WTC11 (cell line): ENCODE data around the gene NUDT16. TPM values are rescaled to one million over a fixed set of nuclear protein-coding genes. Genes with fewer than 3 reads are reported as not detected.

Experiments used
- ATAC-seq: fragments of 200-7000 bp; cut with Tn5 transposase; 2 replicates; pipeline ENCODE4 v1.10.0; 2021; ENCODE audit warnings: mild to moderate bottlenecking, moderate library complexity
- CTCF ChIA-PET: fragments of 300-600 bp; sonication (Branson Sonifier 250); formaldehyde crosslinking; loops from one replicate; lab custom pipeline; 2021; ENCODE audit warnings: antibody characterized with exemption; lab: Charles Lee
- POLR2A ChIA-PET: fragments of 350-600 bp; sonication (Branson Sonifier 250); formaldehyde crosslinking; loops from one replicate; lab custom pipeline; 2021; ENCODE audit warnings: antibody characterized with exemption; lab: Charles Lee
- DNase-seq: peaks from one replicate; pipeline ENCODE4 v3.0.0; 2021; ENCODE audit warnings: low spot score
- H3K27ac Mint-ChIP-seq: 2 replicates; pipeline ENCODE4 v1.8.0; 2021; ENCODE audit warnings: mixed read lengths
- H3K27me3 Mint-ChIP-seq: 2 replicates; pipeline ENCODE4 v1.8.0; 2021; ENCODE audit warnings: low read depth, mild to moderate bottlenecking, moderate library complexity, mixed read lengths
- H3K36me3 Mint-ChIP-seq: 2 replicates; pipeline ENCODE4 v1.8.0; 2021; ENCODE audit warnings: mixed read lengths
- H3K4me1 Mint-ChIP-seq: 2 replicates; pipeline ENCODE4 v1.8.0; 2022; ENCODE audit warnings: mixed read lengths
- H3K4me3 Mint-ChIP-seq: 2 replicates; pipeline ENCODE4 v1.8.0; 2021; ENCODE audit warnings: mild to moderate bottlenecking, moderate library complexity, mixed read lengths
- H3K9me3 Mint-ChIP-seq: 2 replicates; pipeline ENCODE4 v1.8.0; 2021; ENCODE audit warnings: mixed read lengths
- AFF4 ChIP-seq: sonication (generic); formaldehyde crosslinking; IDR thresholded peaks from 2 replicates; pipeline ENCODE4 v1.8.1; 2023; ENCODE audit warnings: mild to moderate bottlenecking, missing genetic modification reagents, borderline replicate concordance
- ATF2 ChIP-seq: sonication (generic); formaldehyde crosslinking; IDR thresholded peaks from 2 replicates; pipeline ENCODE4 v1.8.1; 2022; ENCODE audit warnings: low read depth, missing genetic modification reagents, borderline replicate concordance
- ELF4 ChIP-seq: sonication (generic); formaldehyde crosslinking; IDR thresholded peaks from 2 replicates; pipeline ENCODE4 v1.8.1; 2022; ENCODE audit warnings: low read depth, mild to moderate bottlenecking, moderate library complexity, missing genetic modification reagents
- ESRRA ChIP-seq: sonication (generic); formaldehyde crosslinking; IDR thresholded peaks from 2 replicates; pipeline ENCODE4 v1.8.1; 2022; ENCODE audit warnings: mild to moderate bottlenecking, missing genetic modification reagents, borderline replicate concordance
- JAZF1 ChIP-seq: fragments of 250-450 bp; sonication (Bioruptor Pico); IDR thresholded peaks from 2 replicates; pipeline ENCODE4 v1.9.0; 2021; ENCODE audit warnings: moderate library complexity, mild to moderate bottlenecking, inconsistent platforms
- JUN ChIP-seq: sonication (generic); formaldehyde crosslinking; IDR thresholded peaks from 2 replicates; pipeline ENCODE4 v1.8.0; 2023; ENCODE audit warnings: mild to moderate bottlenecking, missing genetic modification reagents
- KAT7 ChIP-seq: sonication (generic); formaldehyde crosslinking; IDR thresholded peaks from 2 replicates; pipeline ENCODE4 v1.8.1; 2023; ENCODE audit warnings: missing genetic modification reagents, mild to moderate bottlenecking, borderline replicate concordance
- NFATC4 ChIP-seq: fragments of 250-450 bp; sonication (Bioruptor Pico); IDR thresholded peaks from 2 replicates; pipeline ENCODE4 v1.9.0; 2021; ENCODE audit warnings: mild to moderate bottlenecking
- SOX15 ChIP-seq: fragments of 250-450 bp; sonication (Bioruptor Pico); IDR thresholded peaks from 2 replicates; pipeline ENCODE4 v1.9.0; 2021; ENCODE audit warnings: mild to moderate bottlenecking
- STAT6 ChIP-seq: sonication (generic); formaldehyde crosslinking; conservative IDR thresholded peaks from 2 replicates; pipeline ENCODE4 v1.8.1; 2023; ENCODE audit warnings: mild to moderate bottlenecking, low read depth, missing genetic modification reagents, moderate library complexity
- ZBTB21 ChIP-seq: sonication (generic); formaldehyde crosslinking; IDR thresholded peaks from 2 replicates; pipeline ENCODE4 v1.8.1; 2023; ENCODE audit warnings: mild to moderate bottlenecking, missing genetic modification reagents, borderline replicate concordance
- ZNF121 ChIP-seq: sonication (generic); formaldehyde crosslinking; IDR thresholded peaks from 2 replicates; pipeline ENCODE4 v1.8.0; 2023; ENCODE audit warnings: missing genetic modification reagents
- ZNF219 ChIP-seq: sonication (generic); formaldehyde crosslinking; IDR thresholded peaks from 2 replicates; pipeline ENCODE4 v1.8.0; 2023; ENCODE audit warnings: missing genetic modification reagents, mild to moderate bottlenecking, borderline replicate concordance
- ZNF263 ChIP-seq: sonication (generic); formaldehyde crosslinking; IDR thresholded peaks from 2 replicates; pipeline ENCODE4 v1.8.1; 2022; ENCODE audit warnings: low read depth, mild to moderate bottlenecking, moderate library complexity, missing genetic modification reagents
- ZNF317 ChIP-seq: sonication (generic); formaldehyde crosslinking; IDR thresholded peaks from 2 replicates; pipeline ENCODE4 v1.8.1; 2023; ENCODE audit warnings: low read depth, mild to moderate bottlenecking, moderate library complexity, missing genetic modification reagents, borderline replicate concordance
- ZNF671 ChIP-seq: fragments of 250-450 bp; sonication (Bioruptor Pico); IDR thresholded peaks from 2 replicates; pipeline ENCODE4 v1.8.0; 2021; ENCODE audit warnings: mild to moderate bottlenecking
- total RNA-seq: library from RNA; stranded (reverse); gene quantifications from 3 replicates; pipeline ENCODE4 v1.2.3, GENCODE V29; 2021
- TF ChIP-seq, protein P1 (sequence below): sonication (generic); formaldehyde crosslinking; IDR thresholded peaks from 2 replicates; pipeline ENCODE4 v1.8.1; 2022; ENCODE audit warnings: missing genetic modification reagents, borderline replicate concordance
- TF ChIP-seq, protein P2 (sequence below): sonication (generic); formaldehyde crosslinking; IDR thresholded peaks from 2 replicates; pipeline ENCODE4 v1.8.0; 2022; ENCODE audit warnings: mild to moderate bottlenecking, missing genetic modification reagents
- TF ChIP-seq, protein P3 (sequence below): fragments of 200-600 bp; IDR thresholded peaks from 2 replicates; pipeline ENCODE4 v1.8.0; 2022; ENCODE audit warnings: antibody characterized with exemption
- TF ChIP-seq, protein P4 (sequence below): fragments of 250-450 bp; sonication (Bioruptor Pico); IDR thresholded peaks from 2 replicates; pipeline ENCODE4 v1.9.0; 2021; ENCODE audit warnings: moderate library complexity, mild to moderate bottlenecking, inconsistent platforms, borderline replicate concordance

NUDT16 gene
- total RNA-seq, 1 experiment from 2014 or later, result 17.2 TPM

DNA sequence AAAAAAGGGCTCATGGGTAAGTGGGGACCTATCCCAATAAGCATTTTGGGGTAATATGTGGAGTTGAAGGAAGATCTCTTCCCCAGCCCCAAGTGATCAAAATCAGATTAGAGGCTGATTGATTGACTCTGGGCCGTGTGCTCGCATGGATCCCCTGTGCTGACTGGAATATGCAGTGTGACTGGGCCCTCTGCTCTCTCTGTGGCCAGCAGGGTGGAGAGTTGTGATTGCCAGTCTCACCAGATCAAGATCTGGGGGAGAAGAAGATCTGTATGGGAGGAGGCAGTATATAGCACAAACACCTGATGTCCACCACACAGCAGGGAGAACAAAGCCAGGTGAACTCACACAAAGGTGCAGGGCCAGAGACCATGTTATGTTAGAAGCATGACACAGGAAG is 8.8 kb downstream of the NUDT16 start:
- H3K36me3 Mint-ChIP-seq, result peaks cover 2% of the 10 kb centered on the region
- CTCF ChIA-PET, result no interaction called here
- TF ChIP-seq ZNF263 (no peak), AFF4 (CRISPR knock-in tag) (no peak), SOX15 (CRISPR knock-in tag) (no peak), ZNF219 (CRISPR knock-in tag) (no peak), ZNF671 (CRISPR knock-in tag) (no peak), ESRRA (no peak), JAZF1 (CRISPR knock-in tag) (no peak), ZNF317 (CRISPR knock-in tag) (no peak), KAT7 (CRISPR knock-in tag) (no peak), JUN (CRISPR knock-in tag) (no peak), ZBTB21 (CRISPR knock-in tag) (no peak)
- TF ChIP-seq, protein P1, sequence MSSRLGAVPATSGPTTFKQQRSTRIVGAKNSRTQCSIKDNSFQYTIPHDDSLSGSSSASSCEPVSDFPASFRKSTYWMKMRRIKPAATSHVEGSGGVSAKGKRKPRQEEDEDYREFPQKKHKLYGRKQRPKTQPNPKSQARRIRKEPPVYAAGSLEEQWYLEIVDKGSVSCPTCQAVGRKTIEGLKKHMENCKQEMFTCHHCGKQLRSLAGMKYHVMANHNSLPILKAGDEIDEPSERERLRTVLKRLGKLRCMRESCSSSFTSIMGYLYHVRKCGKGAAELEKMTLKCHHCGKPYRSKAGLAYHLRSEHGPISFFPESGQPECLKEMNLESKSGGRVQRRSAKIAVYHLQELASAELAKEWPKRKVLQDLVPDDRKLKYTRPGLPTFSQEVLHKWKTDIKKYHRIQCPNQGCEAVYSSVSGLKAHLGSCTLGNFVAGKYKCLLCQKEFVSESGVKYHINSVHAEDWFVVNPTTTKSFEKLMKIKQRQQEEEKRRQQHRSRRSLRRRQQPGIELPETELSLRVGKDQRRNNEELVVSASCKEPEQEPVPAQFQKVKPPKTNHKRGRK (CRISPR knock-in tag), result no peak
- TF ChIP-seq, protein P2, sequence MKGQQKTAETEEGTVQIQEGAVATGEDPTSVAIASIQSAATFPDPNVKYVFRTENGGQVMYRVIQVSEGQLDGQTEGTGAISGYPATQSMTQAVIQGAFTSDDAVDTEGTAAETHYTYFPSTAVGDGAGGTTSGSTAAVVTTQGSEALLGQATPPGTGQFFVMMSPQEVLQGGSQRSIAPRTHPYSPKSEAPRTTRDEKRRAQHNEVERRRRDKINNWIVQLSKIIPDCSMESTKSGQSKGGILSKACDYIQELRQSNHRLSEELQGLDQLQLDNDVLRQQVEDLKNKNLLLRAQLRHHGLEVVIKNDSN, result no peak
- peak; percentile 69 for ATAC-seq
- H3K4me1 Mint-ChIP-seq, result no peaks in the 10 kb centered on the region
- DNase-seq, result no peak
- H3K27ac Mint-ChIP-seq, result no peak overlapping the region
- POLR2A ChIA-PET, result no interaction called here
- no peak overlapping the region for H3K4me3 Mint-ChIP-seq
- H3K27me3 Mint-ChIP-seq, result no peaks in the 10 kb centered on the region
- H3K9me3 Mint-ChIP-seq, result no peaks in the 10 kb centered on the region

GRCh38 chr3:131393051-131393450 is 11.5 kb downstream of the NUDT16 start:
- H3K36me3 Mint-ChIP-seq, result no peaks in the 10 kb centered on the region
- H3K4me1 Mint-ChIP-seq, result no peaks in the 10 kb centered on the region
- H3K27me3 Mint-ChIP-seq, result no peaks in the 10 kb centered on the region
- POLR2A ChIA-PET, result no interaction called here
- ATAC-seq, result no peak
- CTCF ChIA-PET, result no interaction called here
- TF ChIP-seq, protein P3, sequence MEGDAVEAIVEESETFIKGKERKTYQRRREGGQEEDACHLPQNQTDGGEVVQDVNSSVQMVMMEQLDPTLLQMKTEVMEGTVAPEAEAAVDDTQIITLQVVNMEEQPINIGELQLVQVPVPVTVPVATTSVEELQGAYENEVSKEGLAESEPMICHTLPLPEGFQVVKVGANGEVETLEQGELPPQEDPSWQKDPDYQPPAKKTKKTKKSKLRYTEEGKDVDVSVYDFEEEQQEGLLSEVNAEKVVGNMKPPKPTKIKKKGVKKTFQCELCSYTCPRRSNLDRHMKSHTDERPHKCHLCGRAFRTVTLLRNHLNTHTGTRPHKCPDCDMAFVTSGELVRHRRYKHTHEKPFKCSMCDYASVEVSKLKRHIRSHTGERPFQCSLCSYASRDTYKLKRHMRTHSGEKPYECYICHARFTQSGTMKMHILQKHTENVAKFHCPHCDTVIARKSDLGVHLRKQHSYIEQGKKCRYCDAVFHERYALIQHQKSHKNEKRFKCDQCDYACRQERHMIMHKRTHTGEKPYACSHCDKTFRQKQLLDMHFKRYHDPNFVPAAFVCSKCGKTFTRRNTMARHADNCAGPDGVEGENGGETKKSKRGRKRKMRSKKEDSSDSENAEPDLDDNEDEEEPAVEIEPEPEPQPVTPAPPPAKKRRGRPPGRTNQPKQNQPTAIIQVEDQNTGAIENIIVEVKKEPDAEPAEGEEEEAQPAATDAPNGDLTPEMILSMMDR, result no peak
- TF ChIP-seq ZNF121, result no peak
- TF ChIP-seq NFATC4 (CRISPR knock-in tag), result no peak
- TF ChIP-seq STAT6 (CRISPR knock-in tag), result no peak
- TF ChIP-seq ZBTB21 (CRISPR knock-in tag), result no peak
- no peak for TF ChIP-seq ATF2 (CRISPR knock-in tag)
- TF ChIP-seq, protein P4, sequence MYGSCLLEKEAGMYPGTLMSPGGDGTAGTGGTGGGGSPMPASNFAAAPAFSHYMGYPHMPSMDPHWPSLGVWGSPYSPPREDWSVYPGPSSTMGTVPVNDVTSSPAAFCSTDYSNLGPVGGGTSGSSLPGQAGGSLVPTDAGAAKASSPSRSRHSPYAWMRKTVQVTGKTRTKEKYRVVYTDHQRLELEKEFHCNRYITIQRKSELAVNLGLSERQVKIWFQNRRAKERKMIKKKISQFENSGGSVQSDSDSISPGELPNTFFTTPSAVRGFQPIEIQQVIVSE (CRISPR knock-in tag), result no peak
- TF ChIP-seq, protein P1 (CRISPR knock-in tag), result no peak
- TF ChIP-seq ELF4 (CRISPR knock-in tag), result no peak
- peaks cover 4% of the 10 kb centered on the region for H3K9me3 Mint-ChIP-seq
- no peak overlapping the region for H3K4me3 Mint-ChIP-seq
- H3K27ac Mint-ChIP-seq, result no peak overlapping the region
- DNase-seq, result no peak
